GM18502 (cell line): ENCODE data around the gene GPR161.

Source experiments
- ATAC-seq: cut with Tn5 transposase; IDR thresholded peaks from one replicate; pipeline ENCODE4 v1.9.1; 2021; ENCODE audit warnings: mild to moderate bottlenecking; ENCODE audit not compliant: unreplicated experiment, poor library complexity

The GPR161 gene

DNA sequence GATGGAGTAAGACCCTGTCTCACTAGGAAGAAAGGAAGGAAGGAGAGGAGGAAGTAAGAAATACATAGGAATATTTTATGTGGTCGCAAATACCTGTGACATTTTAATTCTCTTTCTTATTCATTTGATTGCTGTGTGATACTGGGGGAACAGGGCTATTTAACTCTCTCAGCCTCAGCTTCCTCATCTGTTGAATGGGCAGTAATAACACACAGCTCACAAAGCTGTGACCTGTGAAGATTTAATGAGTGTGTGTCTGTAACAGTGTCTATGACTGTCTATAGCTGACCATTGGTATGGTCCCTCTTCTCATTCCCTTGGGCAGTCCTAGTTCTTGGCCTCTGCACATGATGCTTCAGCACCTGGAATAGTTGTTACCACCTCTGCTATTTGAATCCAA, 13.6 kb upstream of the GPR161 start:
- no peak for ATAC-seq

DNA sequence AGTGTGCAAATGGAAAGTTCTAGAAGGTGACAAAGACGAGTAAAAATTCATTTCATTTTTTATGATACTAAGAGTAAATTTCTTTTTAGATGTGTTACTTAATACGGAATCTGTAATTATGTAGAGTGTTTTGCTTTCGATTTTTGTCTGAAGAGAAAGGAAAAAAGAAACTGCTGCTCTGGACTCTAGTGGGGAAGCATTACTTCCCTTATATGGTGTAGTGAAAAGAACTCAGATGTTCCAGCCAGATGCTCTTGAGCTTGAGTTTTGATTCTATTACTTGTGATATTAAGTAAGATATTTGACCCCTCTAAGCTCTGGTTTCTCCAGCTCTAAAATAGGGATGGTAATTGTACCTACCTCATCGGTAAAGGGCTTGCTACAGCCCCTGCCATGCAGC, 12.2 kb upstream of the GPR161 start:
- ATAC-seq, result peak; percentile 74

GRCh38 chr1:168146626-168147025, 9.9 kb upstream of the GPR161 start:
- ATAC-seq, result no peak

GRCh38 chr1:168146160-168146539, 9.4 kb upstream of the GPR161 start:
- ATAC-seq, result no peak

DNA sequence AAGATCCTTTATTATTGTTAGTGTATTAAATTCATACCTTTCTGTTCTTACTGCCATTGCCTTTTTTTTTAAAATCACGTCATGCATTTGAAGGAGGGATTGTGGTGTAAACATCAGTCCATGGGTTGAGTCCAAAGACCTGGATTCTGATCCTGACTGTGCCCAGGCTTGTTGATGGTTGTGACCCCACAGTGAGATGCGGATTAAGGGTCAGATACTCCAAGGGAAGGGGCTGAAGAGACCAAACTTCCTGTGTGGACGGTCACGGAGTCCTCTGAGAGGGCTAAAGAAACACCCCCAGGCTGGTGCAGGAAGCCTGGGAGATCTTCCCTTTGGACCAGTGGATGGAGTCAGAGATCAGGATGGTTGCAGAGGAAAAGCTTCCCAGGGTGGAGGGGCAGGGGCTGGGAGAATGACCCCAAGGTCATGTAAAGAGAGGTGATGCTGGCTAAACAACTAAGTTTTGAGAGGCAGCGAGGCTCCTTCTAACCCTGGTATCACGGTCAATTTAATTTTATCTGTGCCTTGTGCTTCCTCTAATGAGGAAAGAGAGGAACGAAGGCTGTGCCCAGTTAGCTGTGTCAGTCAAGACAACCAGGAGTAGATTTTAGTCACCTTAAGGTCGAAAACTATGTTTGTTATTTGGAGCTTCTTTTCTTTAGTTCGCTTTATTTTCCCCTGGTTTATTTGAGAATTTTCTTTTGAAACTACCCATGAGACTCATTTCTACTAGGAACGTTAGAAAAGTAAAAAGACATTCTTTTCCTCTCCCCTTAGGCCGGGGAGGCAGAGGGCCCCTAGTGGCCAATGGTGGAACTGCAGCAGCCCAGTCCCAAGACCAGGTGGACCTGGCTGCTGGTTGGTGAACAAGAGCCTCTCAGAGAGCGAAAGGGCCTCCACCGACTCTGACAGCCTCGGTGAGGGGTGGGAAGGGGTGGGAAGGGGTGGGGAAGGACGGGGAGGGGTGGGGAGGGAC, 8.7 kb upstream of the GPR161 start:
- ATAC-seq, result peak; percentile 96

- ATAC-seq, result no peak
These were observed 5.2 kb upstream of the GPR161 start for GRCh38 chr1:168141871-168142385.

- no peak for ATAC-seq
These were observed 2.3 kb upstream of the GPR161 start for GRCh38 chr1:168139070-168139469.

GRCh38 chr1:168138134-168138533, 1.4 kb upstream of the GPR161 start:
- ATAC-seq, result no peak

GRCh38 chr1:168137515-168137821, 738 bp upstream of the GPR161 start:
- no peak for ATAC-seq

GRCh38 chr1:168135921-168136708, 615 bp downstream of the GPR161 start:
- ATAC-seq, result peak; percentile 33

DNA sequence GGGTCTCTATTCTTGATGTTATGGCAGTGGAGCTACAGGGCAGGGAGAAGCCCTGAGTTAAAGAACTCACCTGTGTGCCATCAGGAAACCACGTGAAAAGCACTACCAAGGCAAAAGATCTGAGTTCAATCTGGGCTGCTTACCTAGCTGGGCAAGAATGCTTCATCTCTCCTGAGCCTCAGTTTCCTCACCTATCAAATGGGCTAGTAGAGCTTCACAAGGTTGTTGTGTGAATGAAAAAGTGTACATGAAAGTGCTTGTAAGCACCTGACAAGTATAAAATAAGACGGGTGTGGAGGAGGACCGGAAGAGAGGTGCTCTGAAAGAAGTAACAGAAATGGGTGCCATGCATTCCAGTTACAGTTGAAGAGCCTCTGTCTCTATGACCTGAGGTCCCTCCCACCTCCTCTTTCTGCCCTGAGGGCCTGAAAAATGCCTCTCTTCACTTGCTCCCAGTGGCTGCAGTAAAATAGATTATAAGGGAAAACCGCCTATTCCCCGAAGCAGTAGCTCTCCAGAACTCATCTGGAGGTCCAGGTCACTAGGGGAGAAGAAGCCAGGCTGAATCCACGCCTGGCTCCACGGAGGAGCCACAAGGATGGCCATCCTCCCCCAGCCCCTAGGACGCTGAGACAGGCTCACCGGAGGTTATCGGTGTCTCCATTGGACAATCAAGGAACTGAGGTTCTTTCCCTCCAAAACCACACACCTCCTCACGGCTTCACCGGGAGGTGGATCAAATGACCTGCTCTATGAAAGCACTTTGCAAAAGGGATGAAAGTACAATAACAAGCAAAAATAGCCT, 1.4 kb downstream of the GPR161 start:
- no peak for ATAC-seq

- no peak for ATAC-seq
These were observed 2.1 kb downstream of the GPR161 start for GRCh38 chr1:168134642-168135041.

- ATAC-seq, result no peak
These were observed 2.6 kb downstream of the GPR161 start for GRCh38 chr1:168134132-168134531.

DNA sequence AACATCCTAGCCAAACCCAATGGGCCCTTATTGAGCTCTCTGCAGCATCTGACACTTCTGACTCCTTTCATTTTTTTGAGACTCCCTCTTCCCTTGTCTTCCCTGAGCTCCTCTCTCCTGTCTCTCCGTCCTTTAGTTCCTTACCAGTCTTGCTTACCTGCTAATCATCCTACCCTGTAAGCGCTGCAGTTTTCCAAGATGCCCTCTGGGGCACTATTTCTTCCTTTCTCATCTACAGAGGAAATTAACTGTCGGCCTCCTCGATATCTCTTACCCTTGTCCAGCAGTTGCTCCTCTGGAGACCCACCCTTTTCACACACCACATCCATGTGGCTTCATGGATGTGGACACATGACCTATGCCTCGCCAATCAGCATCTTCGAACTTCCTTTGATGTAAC, 6.8 kb downstream of the GPR161 start:
- no peak for ATAC-seq

GRCh38 chr1:168127503-168127902, 9.2 kb downstream of the GPR161 start:
- no peak for ATAC-seq

DNA sequence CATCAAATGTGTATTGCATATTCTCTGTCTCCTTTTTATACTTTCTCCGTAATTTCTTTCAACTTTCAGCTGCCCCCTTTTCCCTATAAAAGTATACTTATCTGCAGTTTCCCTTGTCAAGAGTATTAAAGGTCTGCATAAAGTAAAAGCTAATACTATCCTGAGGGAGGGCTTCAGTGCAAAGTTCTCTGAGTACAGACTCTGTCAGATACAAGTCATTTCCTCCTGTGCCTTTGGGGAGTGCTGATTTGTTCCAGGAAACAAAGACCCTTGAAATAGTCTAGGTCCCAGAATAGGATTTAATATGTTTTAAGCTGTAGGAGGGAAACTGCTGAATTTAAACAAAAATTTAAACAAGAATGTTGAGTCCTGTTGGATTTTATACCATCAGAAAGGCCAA, 11.7 kb downstream of the GPR161 start:
- no peak for ATAC-seq

DNA sequence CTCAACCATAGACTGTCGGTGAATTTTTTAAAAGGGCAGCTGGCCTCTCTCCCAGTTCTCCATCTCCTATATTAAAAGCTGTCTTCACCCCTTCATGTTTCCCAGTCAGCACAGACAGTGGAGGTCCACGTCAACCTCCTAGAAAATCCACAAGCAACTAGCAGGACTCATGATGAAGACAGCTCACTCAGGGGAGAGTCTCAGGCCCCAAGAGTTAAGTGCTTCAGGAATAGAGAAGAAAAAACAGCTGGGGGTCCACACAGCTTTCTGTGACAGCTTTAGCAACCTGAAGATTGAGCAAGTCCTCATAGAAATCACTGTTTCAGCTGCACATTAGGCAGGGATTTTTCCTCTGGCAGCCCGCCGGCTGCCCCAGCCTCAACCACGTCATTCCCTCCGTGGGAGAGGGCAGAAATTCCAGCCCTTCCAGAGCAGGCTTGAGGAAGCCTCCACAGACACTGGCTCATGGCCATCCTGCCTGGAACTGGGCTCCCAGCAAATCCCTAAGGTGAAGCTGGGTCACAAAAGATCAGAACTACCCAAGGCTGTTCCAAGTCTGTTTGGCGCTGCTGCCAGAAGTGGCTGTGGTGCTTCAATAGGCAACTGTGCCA, 15.2 kb downstream of the GPR161 start:
- ATAC-seq, result no peak

DNA sequence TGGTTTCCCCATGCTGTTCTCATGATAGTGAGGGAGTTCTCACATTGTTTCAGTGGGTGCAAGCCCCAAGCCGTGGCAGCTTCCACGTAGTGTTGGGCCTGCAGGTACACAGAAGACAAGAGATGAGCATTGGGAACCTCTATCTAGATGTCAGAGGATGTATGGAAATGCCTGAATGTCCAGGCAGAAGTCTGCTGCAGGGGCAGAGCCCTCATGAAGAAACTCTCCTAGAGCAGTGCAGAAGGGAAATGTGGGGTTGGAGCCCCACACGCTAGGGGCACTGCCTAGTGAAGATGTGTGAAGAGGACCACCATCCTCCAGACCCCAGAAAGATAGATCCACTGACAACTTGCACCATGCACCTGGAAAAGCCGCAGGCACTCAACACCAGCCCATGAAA, 17.0 kb downstream of the GPR161 start:
- ATAC-seq, result no peak

DNA sequence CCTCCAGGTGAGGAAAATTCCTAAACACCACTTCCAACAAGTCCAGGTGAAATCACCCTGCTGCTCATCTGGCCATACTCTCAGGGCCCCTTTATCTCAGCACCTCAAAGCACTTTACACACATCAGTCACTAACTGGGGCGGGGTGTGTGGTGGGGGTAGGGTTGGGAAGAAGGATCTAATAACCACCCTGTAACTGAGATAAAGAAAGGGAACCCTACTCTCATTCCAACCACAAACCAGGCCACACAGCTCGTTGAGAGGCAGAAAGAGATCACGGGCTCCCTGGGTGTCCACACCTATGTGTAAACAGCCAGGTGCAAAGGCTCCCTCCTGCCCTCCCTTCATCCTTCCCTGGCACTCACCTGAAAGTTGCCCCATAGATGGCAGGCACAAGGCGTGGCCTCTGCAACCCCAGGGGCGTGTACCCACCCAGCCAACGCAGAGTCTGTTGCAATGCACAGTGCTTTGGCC, 20.4 kb downstream of the GPR161 start:
- no peak for ATAC-seq

DNA sequence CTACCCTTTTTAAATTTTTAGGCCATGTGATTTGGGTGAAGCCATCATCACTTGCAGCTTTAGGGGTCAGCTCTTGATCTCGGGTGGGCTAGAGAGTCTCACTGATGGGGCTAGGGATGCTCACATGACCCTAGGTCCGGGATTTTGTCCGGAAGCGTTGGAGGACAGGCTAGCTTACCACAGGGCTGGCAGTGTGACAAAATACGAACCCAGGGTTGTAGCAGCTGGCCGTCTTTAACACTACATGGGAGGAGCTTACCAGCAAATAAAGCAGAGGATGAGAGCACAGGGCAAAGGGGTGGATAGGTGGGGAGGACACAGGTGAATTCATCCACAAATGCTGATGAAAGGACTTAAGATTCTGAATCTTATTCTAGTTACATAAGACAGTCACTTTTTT, 21.9 kb downstream of the GPR161 start:
- no peak for ATAC-seq
